WERI-Rb-1 (cell line): ENCODE measurements around the gene TRIM15.
"Not testable (repeated sequence)": the region's sequence is repeated elsewhere in the genome, so short reads cannot be mapped to it uniquely, and the experiment has no call there.

ENCODE experiments used
- DNase-seq: peaks from one replicate; pipeline ENCODE4 v3.0.0-alpha.2; 2020
- H3K27ac ChIP-seq: fragments of 250-450 bp; sonication (Bioruptor Pico); 2 replicates; pipeline ENCODE4 v1.5.1; 2020; ENCODE audit warnings: mild to moderate bottlenecking, moderate library complexity
- H3K27me3 ChIP-seq: fragments of 250-450 bp; sonication (Bioruptor Pico); 2 replicates; pipeline ENCODE4 v1.5.1; 2021; ENCODE audit warnings: mild to moderate bottlenecking, low read depth, moderate library complexity; ENCODE audit not compliant: insufficient read depth, severe bottlenecking
- H3K36me3 ChIP-seq: fragments of 250-450 bp; sonication (Bioruptor Pico); 2 replicates; pipeline ENCODE4 v1.5.1; 2020; ENCODE audit warnings: mild to moderate bottlenecking, moderate library complexity
- H3K4me3 ChIP-seq: 2 replicates; pipeline ENCODE4 v1.5.1; 2011; ENCODE audit warnings: low read depth, mild to moderate bottlenecking, control low read depth, low read length
- H3K9me3 ChIP-seq: fragments of 250-450 bp; sonication (Bioruptor Pico); 2 replicates; pipeline ENCODE4 v1.5.1; 2021; ENCODE audit warnings: mild to moderate bottlenecking, moderate library complexity; ENCODE audit not compliant: severe bottlenecking
- CTCF ChIP-seq: IDR thresholded peaks from 2 replicates; pipeline ENCODE4 v1.5.1; 2011; ENCODE audit warnings: low read depth, mild to moderate bottlenecking, control low read depth, inconsistent platforms, low read length

The TRIM15 gene

GRCh38 chr6:30163090-30163917 is at the start of gene TRIM15:
TSS of gene TRIM15 (plus strand) at chr6:30163546. CDS start at chr6:30163685, 139 bp downstream.
- H3K36me3 ChIP-seq = no peaks in the 10 kb centered on the region
- no peak for DNase-seq
- no peak for TF ChIP-seq CTCF
- H3K9me3 ChIP-seq = no peaks in the 10 kb centered on the region
- peaks cover 80% of the 10 kb centered on the region for H3K27me3 ChIP-seq
- H3K4me3 ChIP-seq = no peak within 1 kb of the TSS
- no peak within 1 kb of the TSS for H3K27ac ChIP-seq

GRCh38 chr6:30113841-30114240 is 49.5 kb upstream of the TRIM15 start:
- no peak for TF ChIP-seq CTCF
- H3K27ac ChIP-seq = no peak overlapping the region
- H3K36me3 ChIP-seq = no peaks in the 10 kb centered on the region
- peaks cover 3% of the 10 kb centered on the region for H3K9me3 ChIP-seq
- peaks cover 100% of the 10 kb centered on the region for H3K27me3 ChIP-seq
- no peak overlapping the region for H3K4me3 ChIP-seq
- no peak for DNase-seq

GRCh38 chr6:30116724-30117123 is 46.6 kb upstream of the TRIM15 start:
- DNase-seq = no peak
- H3K36me3 ChIP-seq = no peaks in the 10 kb centered on the region
- peaks cover 97% of the 10 kb centered on the region for H3K27me3 ChIP-seq
- H3K9me3 ChIP-seq = no peaks in the 10 kb centered on the region
- TF ChIP-seq CTCF = no peak
- no peak overlapping the region for H3K4me3 ChIP-seq
- no peak overlapping the region for H3K27ac ChIP-seq

- H3K27me3 ChIP-seq = peaks cover 96% of the 10 kb centered on the region
- H3K4me3 ChIP-seq, H3K9me3 ChIP-seq, H3K27ac ChIP-seq, DNase-seq, H3K36me3 ChIP-seq: not testable (repeated sequence)
These were observed 44.7 kb upstream of the TRIM15 start for GRCh38 chr6:30118691-30119090.

- no peak for DNase-seq
- Histone ChIP-seq H3K27me3 (peaks cover 96% of the 10 kb centered on the region), H3K9me3 (no peaks in the 10 kb centered on the region), H3K36me3 (no peaks in the 10 kb centered on the region), H3K4me3 (no peak overlapping the region), H3K27ac (no peak overlapping the region)
- no peak for TF ChIP-seq CTCF
These were observed 41.6 kb upstream of the TRIM15 start for GRCh38 chr6:30121446-30122366.

- DNase-seq = no peak
- no peak for TF ChIP-seq CTCF
- H3K9me3 ChIP-seq = no peaks in the 10 kb centered on the region
- H3K27me3 ChIP-seq = peaks cover 96% of the 10 kb centered on the region
- no peaks in the 10 kb centered on the region for H3K36me3 ChIP-seq
- H3K4me3 ChIP-seq = no peak overlapping the region
- no peak overlapping the region for H3K27ac ChIP-seq
These were observed 40.8 kb upstream of the TRIM15 start for GRCh38 chr6:30122515-30122914.
